AG09309 (cell line): Measurements from ENCODE around the gene PLA2G2C.

ENCODE experiments used
- DNase-seq: peaks from one replicate; pipeline ENCODE4 v3.0.0-alpha.2; 2010; ENCODE audit warnings: low read depth
- H3K4me3 ChIP-seq: 2 replicates; pipeline ENCODE4 v1.5.1; 2011; ENCODE audit warnings: mild to moderate bottlenecking, low read depth, low read length, moderate library complexity; ENCODE audit not compliant: control insufficient read depth
- TF ChIP-seq, protein P1 (sequence below): IDR thresholded peaks from 2 replicates; pipeline ENCODE4 v1.5.1; 2011; ENCODE audit warnings: mild to moderate bottlenecking, low read depth, low read length, inconsistent platforms; ENCODE audit not compliant: insufficient read depth, control insufficient read depth; ENCODE audit errors: missing control alignments

PLA2G2C gene

DNA sequence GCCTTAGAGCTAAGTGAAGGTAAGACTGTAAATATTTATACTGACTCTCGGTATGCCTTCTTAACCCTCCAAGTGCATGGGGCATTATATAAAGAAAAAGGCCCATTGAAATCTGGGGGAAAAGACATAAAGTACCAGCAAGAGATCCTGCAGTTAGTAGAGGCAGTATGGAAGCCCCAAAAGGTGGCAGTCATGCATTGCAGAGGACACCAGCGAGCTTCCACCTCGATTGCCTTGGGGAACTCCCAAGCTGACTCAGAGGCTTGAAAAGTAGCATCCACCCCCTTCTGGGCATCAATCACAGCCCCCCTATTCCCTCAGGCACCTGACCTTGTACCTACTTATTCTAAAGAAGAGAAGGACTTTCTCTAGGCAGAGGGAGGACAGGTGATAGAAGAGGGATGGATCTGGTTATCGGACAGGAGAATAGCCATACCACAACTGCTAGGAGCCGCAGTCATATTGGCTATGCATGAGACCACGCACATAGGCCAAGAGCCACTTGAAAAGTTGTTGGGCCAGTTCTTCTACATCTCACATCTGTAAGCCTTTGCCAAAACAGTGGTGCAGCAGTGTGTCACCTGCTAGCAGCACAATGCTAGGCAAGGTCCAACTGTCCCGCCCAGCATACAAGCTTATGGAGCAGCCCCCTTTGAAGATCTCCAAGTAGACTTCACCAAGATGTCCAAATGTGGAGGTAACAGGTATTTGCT is 27.8 kb downstream of the PLA2G2C start:
- no peak for DNase-seq
- H3K4me3 ChIP-seq = no peak overlapping the region
- TF ChIP-seq, protein P1, sequence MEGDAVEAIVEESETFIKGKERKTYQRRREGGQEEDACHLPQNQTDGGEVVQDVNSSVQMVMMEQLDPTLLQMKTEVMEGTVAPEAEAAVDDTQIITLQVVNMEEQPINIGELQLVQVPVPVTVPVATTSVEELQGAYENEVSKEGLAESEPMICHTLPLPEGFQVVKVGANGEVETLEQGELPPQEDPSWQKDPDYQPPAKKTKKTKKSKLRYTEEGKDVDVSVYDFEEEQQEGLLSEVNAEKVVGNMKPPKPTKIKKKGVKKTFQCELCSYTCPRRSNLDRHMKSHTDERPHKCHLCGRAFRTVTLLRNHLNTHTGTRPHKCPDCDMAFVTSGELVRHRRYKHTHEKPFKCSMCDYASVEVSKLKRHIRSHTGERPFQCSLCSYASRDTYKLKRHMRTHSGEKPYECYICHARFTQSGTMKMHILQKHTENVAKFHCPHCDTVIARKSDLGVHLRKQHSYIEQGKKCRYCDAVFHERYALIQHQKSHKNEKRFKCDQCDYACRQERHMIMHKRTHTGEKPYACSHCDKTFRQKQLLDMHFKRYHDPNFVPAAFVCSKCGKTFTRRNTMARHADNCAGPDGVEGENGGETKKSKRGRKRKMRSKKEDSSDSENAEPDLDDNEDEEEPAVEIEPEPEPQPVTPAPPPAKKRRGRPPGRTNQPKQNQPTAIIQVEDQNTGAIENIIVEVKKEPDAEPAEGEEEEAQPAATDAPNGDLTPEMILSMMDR = no peak

DNA sequence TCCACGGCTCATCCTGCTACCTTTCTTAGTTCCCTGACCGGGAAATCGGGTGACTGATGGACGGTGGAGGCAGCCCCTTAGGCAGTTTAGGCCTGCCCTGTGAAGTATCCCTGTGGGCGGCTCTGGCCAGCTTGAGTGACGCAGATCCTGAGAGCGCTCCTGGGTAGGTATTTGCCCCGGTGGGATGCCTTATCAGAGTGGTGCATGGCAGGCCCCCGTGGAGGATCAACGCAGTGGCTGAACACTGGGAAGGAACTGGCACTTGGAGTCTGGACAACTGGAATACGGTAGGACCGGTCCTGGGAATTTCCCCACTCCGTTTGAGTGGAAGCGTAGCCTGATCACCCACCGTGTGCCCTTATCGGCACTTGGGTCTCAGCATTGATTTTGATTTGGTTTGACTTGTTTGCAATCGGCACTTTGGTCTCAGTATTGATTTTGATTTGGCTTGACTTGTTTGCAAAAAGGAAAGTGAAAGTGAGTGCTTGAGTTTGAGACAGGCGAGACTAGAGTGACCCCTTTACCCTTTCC is 32.0 kb downstream of the PLA2G2C start:
- TF ChIP-seq, protein P1 = no peak
- DNase-seq = no peak
- no peak overlapping the region for H3K4me3 ChIP-seq

GRCh38 chr1:20153000-20153418 is 33.3 kb downstream of the PLA2G2C start:
- DNase-seq = no peak

GRCh38 chr1:20152599-20152930 is 33.8 kb downstream of the PLA2G2C start:
- no peak for DNase-seq
- TF ChIP-seq, protein P1 = no peak
- H3K4me3 ChIP-seq = no peak overlapping the region

More at GRCh38 chr1:20153000-20153418, 33.3 kb downstream of the PLA2G2C start:
- TF ChIP-seq, protein P1 = no peak
- no peak overlapping the region for H3K4me3 ChIP-seq

DNA sequence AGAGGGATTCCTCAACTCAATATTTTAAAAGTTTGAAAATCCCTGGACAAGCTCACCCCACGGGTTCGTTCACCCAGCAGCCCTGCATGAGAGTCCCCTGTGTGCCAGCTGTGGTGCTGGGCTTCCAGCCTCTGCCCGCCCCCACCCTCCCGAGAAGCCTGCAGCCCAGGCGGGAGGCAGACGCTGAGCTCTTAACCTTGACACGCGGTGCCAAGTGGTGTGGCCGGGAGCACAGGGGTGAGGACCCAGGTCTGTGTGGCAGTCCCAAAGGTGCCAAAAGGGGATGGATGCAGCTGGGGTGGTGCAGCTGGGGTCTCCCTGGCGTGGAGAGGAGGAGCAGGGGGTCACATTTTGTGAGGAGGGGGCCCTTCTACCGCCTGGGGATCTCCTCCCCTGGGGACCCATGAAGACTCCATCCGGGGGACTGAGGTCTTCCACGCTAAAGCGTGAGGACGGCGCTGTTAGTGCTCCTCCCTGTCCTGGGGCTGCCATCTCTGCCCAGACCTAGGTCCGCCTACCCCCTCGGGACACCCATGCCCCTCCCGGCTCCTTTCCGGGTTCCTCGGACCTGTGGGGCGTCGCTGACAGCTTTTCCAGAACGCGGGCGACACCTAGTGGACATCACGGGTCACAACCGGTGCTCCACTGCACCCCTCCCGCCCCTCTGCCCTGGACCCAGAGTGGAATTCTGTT is 34.3 kb downstream of the PLA2G2C start:
- H3K4me3 ChIP-seq = peak overlapping the region; percentile 35
- TF ChIP-seq, protein P1 = peak; percentile 92
- peak; percentile 4 for DNase-seq

DNA sequence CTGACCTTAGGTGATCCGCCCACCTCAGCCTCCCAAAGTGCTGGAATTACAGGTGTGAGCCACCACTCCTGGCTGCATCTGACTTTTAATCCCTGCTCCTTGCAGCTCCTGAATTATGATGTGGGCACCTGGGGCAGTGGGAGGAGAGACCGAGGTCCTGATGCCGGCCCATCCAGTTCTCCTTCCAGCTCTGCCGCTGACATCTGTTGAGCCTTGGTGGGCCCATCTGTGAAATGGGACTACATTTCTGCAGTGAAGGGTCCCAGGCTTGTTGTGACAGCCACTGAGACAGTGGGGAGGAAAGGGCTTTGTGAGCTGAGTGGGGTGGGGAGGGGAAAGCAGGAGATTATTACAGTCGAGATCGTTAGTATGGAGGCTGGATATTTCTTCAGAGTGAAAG is 35.3 kb downstream of the PLA2G2C start:
- no peak for DNase-seq

More for the DNA sequence above, 35.3 kb downstream of the PLA2G2C start:
- no peak overlapping the region for H3K4me3 ChIP-seq
- TF ChIP-seq, protein P1 = no peak
